Measurements from ENCODE around the gene GRIK2. TPM values are rescaled to one million over a fixed set of nuclear protein-coding genes. Genes with fewer than 3 reads are reported as not detected.

GRIK2 gene
- total and polyA plus RNA-seq, 2 donors (not counting 3 experiments of a cell fraction or from before 2014, with no cell fraction given), result not detected

- H3K27me3 ChIP-seq (ENCODE audit: control insufficient read depth in 2 of 2, insufficient read depth in 2 of 2, low read length in 2 of 2), result no peaks in the 10 kb centered on the region
- no peaks in the 10 kb centered on the region for H3K9me3 ChIP-seq (replicated peaks; ENCODE audit: control insufficient read depth, insufficient read depth, low read length)
- H3K4me3 ChIP-seq (replicated peaks in 1 of 3; ENCODE audit: insufficient read depth in 1 of 3, low read depth in 1 of 3, low read length in 3 of 3), result no peak overlapping the region
- H3K4me1 ChIP-seq (ENCODE audit: control insufficient read depth, extremely low read depth, insufficient read depth, low read length), result no peaks in the 10 kb centered on the region
- no peak overlapping the region for H3K27ac ChIP-seq (ENCODE audit: insufficient read depth, low read depth, low read length)
- TF ChIP-seq POLR2AphosphoS5 (IDR thresholded peaks at IDR 0.05; ENCODE audit: insufficient read depth, low read depth, low read length), result no peak
- TF ChIP-seq MAX (IDR thresholded peaks at IDR 0.05; ENCODE audit: insufficient read depth, insufficient read length), result no peak
- TF ChIP-seq MYC (IDR thresholded peaks at IDR 0.05; ENCODE audit: low read depth, low read length), result no peak
- TF ChIP-seq FOS (IDR thresholded peaks at IDR 0.05; ENCODE audit: borderline replicate concordance, insufficient read depth, low read length), result no peak
- intact Hi-C loops (cut with micrococcal nuclease), result no loop called here
- H3K36me3 ChIP-seq (ENCODE audit: control insufficient read depth in 2 of 2, extremely low read depth in 1 of 2, insufficient read depth in 2 of 2, low read length in 2 of 2), result no peaks in the 10 kb centered on the region
- BruUV-seq (replicated peaks), result no TSS peak
- no peak overlapping the region for H3K9ac ChIP-seq (replicated peaks; ENCODE audit: extremely low read depth, insufficient read depth, low read length)
- H3K9me1 ChIP-seq (replicated peaks; ENCODE audit: control insufficient read depth, extremely low read depth, insufficient read depth, low read length), result no peaks in the 10 kb centered on the region
- H4K20me1 ChIP-seq (replicated peaks; ENCODE audit: control insufficient read depth, extremely low read depth, insufficient read depth, low read length), result no peaks in the 10 kb centered on the region
- CTCF ChIA-PET, result no interaction called here
- POLR2A ChIA-PET, result no interaction called here
- dilution Hi-C loops (cut with MboI; ENCODE audit: extremely low pct_ligation_motif_present, low sequenced_read_pairs), result no loop called here
- no peaks in the 10 kb centered on the region for H3K79me2 ChIP-seq (ENCODE audit: control insufficient read depth, insufficient read depth, low read length)
- no peak for DNase-seq (ENCODE audit: low read depth, low spot score)
- H2AFZ ChIP-seq (ENCODE audit: low read depth, low read length), result no peak overlapping the region
- FAIRE-seq, result no peak
- no peak overlapping the region for H3K4me2 ChIP-seq (ENCODE audit: insufficient read depth, low read length)
Observed at GRCh38 chr6:101765281-101765680, 371.8 kb downstream of the GRIK2 start.

GRCh38 chr6:101770116-101770515 is 376.6 kb downstream of the GRIK2 start:
- FAIRE-seq (no peak), DNase-seq (ENCODE audit: low read depth, low spot score) (no peak)

More at GRCh38 chr6:101770116-101770515, 376.6 kb downstream of the GRIK2 start:
- Histone ChIP-seq H3K27ac (ENCODE audit: insufficient read depth, low read depth, low read length) (no peak overlapping the region), H3K79me2 (ENCODE audit: control insufficient read depth, insufficient read depth, low read length) (no peaks in the 10 kb centered on the region), H3K36me3 (ENCODE audit: control insufficient read depth in 2 of 2, extremely low read depth in 1 of 2, insufficient read depth in 2 of 2, low read length in 2 of 2) (no peaks in the 10 kb centered on the region), H3K9ac (replicated peaks; ENCODE audit: extremely low read depth, insufficient read depth, low read length) (no peak overlapping the region), H3K4me3 (replicated peaks in 1 of 3; ENCODE audit: insufficient read depth in 1 of 3, low read depth in 1 of 3, low read length in 3 of 3) (no peak overlapping the region), H3K9me1 (replicated peaks; ENCODE audit: control insufficient read depth, extremely low read depth, insufficient read depth, low read length) (no peaks in the 10 kb centered on the region), H4K20me1 (replicated peaks; ENCODE audit: control insufficient read depth, extremely low read depth, insufficient read depth, low read length) (no peaks in the 10 kb centered on the region), H3K4me2 (ENCODE audit: insufficient read depth, low read length) (no peak overlapping the region), H2AFZ (ENCODE audit: low read depth, low read length) (no peak overlapping the region), H3K9me3 (replicated peaks; ENCODE audit: control insufficient read depth, insufficient read depth, low read length) (no peaks in the 10 kb centered on the region), H3K4me1 (ENCODE audit: control insufficient read depth, extremely low read depth, insufficient read depth, low read length) (no peaks in the 10 kb centered on the region), H3K27me3 (ENCODE audit: control insufficient read depth in 2 of 2, insufficient read depth in 2 of 2, low read length in 2 of 2) (no peaks in the 10 kb centered on the region)
- ChIA-PET POLR2A (no interaction called here), CTCF (no interaction called here)
- no peak for TF ChIP-seq JUN (IDR thresholded peaks at IDR 0.05; ENCODE audit: borderline replicate concordance, insufficient read depth, insufficient read length, low read depth)
- TF ChIP-seq MYC (IDR thresholded peaks at IDR 0.05; ENCODE audit: low read depth, low read length), result no peak
- TF ChIP-seq POLR2A (IDR thresholded peaks at IDR 0.05; ENCODE audit: low read depth, low read length), result no peak
- no peak for TF ChIP-seq GATA2 (IDR thresholded peaks at IDR 0.05; ENCODE audit: insufficient read depth, insufficient read length, low read depth, low read length)
- TF ChIP-seq FOS (IDR thresholded peaks at IDR 0.05; ENCODE audit: borderline replicate concordance, insufficient read depth, low read length), result no peak
- TF ChIP-seq EZH2 (IDR thresholded peaks at IDR 0.05; ENCODE audit: borderline replicate concordance, low read depth, low read length, severe bottlenecking), result no peak
- no peak for TF ChIP-seq CTCF (IDR thresholded peaks at IDR 0.05; ENCODE audit: extremely low read depth in 1 of 2, insufficient read depth in 1 of 2, low read depth in 1 of 2, low read length in 2 of 2)
- TF ChIP-seq MAX (IDR thresholded peaks at IDR 0.05; ENCODE audit: insufficient read depth, insufficient read length), result no peak
- no peak for TF ChIP-seq POLR2AphosphoS5 (IDR thresholded peaks at IDR 0.05; ENCODE audit: insufficient read depth, low read depth, low read length)
- intact Hi-C loops (cut with micrococcal nuclease) (no loop called here), dilution Hi-C loops (cut with MboI; ENCODE audit: extremely low pct_ligation_motif_present, low sequenced_read_pairs) (no loop called here)
- no TSS peak for BruUV-seq (replicated peaks)

Measured in endothelial cell of umbilical vein (primary cell).